Activated B cell treated with CpG ODN at 0.5 μM for 24 hours (primary cell): ENCODE data around the gene DEPP1. TPM values are rescaled to one million over a fixed set of nuclear protein-coding genes. Genes with fewer than 3 reads are reported as not detected.

Experiments
- ATAC-seq: fragments of 200-7000 bp; cut with Tn5 transposase; one replicate; pipeline ENCODE4 v1.10.0; 2021; ENCODE audit warnings: low read depth, mild to moderate bottlenecking, moderate library complexity
- CTCF ChIA-PET: fragments of 350-600 bp; sonication (Branson Sonifier 250); formaldehyde crosslinking; loops from one replicate; lab custom pipeline; 2021; ENCODE audit warnings: antibody characterized with exemption; lab: Charles Lee
- POLR2A ChIA-PET: fragments of 350-600 bp; sonication (Branson Sonifier 250); formaldehyde crosslinking; loops from one replicate; lab custom pipeline; 2021; ENCODE audit warnings: antibody characterized with exemption; lab: Charles Lee
- DNase-seq: peaks from one replicate; pipeline ENCODE4 v3.0.0; 2022
- H3K27ac Mint-ChIP-seq: one replicate; pipeline ENCODE4 v1.8.0; 2020; ENCODE audit warnings: mixed read lengths
- H3K27me3 Mint-ChIP-seq: one replicate; pipeline ENCODE4 v1.8.0; 2021; ENCODE audit warnings: mixed read lengths
- H3K36me3 Mint-ChIP-seq: one replicate; pipeline ENCODE4 v1.8.0; 2021; ENCODE audit warnings: low read depth, mixed read lengths
- H3K4me1 Mint-ChIP-seq: one replicate; pipeline ENCODE4 v1.8.0; 2021; ENCODE audit warnings: mixed read lengths
- H3K4me3 Mint-ChIP-seq: one replicate; pipeline ENCODE4 v1.8.0; 2020; ENCODE audit warnings: mild to moderate bottlenecking, mixed read lengths
- H3K9me3 Mint-ChIP-seq: one replicate; pipeline ENCODE4 v1.8.0; 2020; ENCODE audit warnings: mixed read lengths
- CTCF ChIP-seq: fragments of 200-600 bp; IDR thresholded peaks from one replicate; pipeline ENCODE4 v1.8.0; 2022; ENCODE audit warnings: antibody characterized with exemption, mild to moderate bottlenecking
- intact Hi-C: fragments of 100-400 bp; cut with micrococcal nuclease; formaldehyde crosslinking; loops from one replicate; pipeline ENCODE4 v1.15.1; 2024
- total RNA-seq: library from RNA; stranded (reverse); gene quantifications from 2 replicates; pipeline ENCODE4 v1.2.3, GENCODE V29; 2022

The DEPP1 gene
- total RNA-seq, 1 donor from 2014 or later: 0.11 TPM

GRCh38 chr10:44937196-44938005, 41.2 kb downstream of the DEPP1 start:
- Mint-ChIP-seq H3K9me3 (no peaks in the 10 kb centered on the region), H3K27me3 (no peaks in the 10 kb centered on the region), H3K27ac (no peak overlapping the region), H3K4me1 (no peaks in the 10 kb centered on the region), H3K4me3 (no peak overlapping the region), H3K36me3 (no peaks in the 10 kb centered on the region)
- CTCF ChIA-PET: no interaction called here
- ATAC-seq (no peak), DNase-seq (no peak)
- TF ChIP-seq CTCF: no peak
- intact Hi-C loops: no loop called here
- POLR2A ChIA-PET: interaction anchor here (0.8 kb wide), 1 partner anchor 10 kb away, joined by 4 read pairs; no protein-coding TSS in a partner anchor

DNA sequence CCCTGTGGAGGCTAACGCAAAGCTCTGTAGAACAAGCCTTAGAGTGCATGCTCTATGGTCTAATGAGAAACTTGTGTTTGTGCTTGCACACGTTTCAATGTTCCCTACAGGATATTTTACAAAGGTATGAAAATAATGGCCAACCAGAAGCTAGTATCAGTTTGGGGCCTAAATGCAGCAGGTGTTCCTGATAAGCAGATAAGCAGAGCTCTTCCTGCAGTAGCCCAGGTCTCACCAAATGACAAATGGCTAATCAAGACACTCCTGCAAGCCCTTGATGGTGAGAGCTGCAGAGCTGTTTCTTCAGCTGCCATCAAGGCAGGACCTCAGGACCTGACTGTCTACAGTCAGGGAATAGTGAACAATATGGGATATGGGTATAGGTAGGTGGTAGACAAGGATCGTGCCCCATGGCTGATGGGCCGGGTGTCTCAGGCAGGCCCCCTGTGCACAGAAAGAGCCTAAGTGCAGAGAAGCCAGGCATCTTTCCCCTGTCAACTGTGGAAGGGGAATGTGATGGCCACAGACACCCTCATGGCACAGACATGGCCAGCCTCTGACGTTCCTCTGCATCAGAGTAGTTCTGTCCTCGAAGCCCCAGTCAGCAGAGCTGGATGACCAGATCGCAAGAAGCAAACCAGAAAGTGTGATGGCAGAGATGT, 42.2 kb downstream of the DEPP1 start:
- no peaks in the 10 kb centered on the region for H3K9me3 Mint-ChIP-seq
- intact Hi-C loops: no loop called here
- no peak for TF ChIP-seq CTCF
- H3K27me3 Mint-ChIP-seq: no peaks in the 10 kb centered on the region
- ChIA-PET CTCF (no interaction called here), POLR2A (no interaction called here)
- DNase-seq (no peak), ATAC-seq (no peak)
- H3K4me1 Mint-ChIP-seq: no peaks in the 10 kb centered on the region
- no peak overlapping the region for H3K4me3 Mint-ChIP-seq
- H3K27ac Mint-ChIP-seq: no peak overlapping the region
- H3K36me3 Mint-ChIP-seq: no peaks in the 10 kb centered on the region

- Mint-ChIP-seq H3K27me3 (no peaks in the 10 kb centered on the region), H3K4me1 (no peaks in the 10 kb centered on the region), H3K9me3 (no peaks in the 10 kb centered on the region), H3K4me3 (no peak overlapping the region), H3K36me3 (no peaks in the 10 kb centered on the region), H3K27ac (no peak overlapping the region)
- intact Hi-C loops: no loop called here
- CTCF ChIA-PET: interaction anchor here (1.5 to 4.0 kb wide), 2 partner anchors 11 to 43 kb away, joined by 3 to 26 read pairs; partner anchors contain the start of gene DEPP1
- TF ChIP-seq CTCF: no peak
- DNase-seq: no peak
- ATAC-seq: no peak
- POLR2A ChIA-PET: no interaction called here
Measured at GRCh38 chr10:44935966-44936295, 42.7 kb downstream of the DEPP1 start.

DNA sequence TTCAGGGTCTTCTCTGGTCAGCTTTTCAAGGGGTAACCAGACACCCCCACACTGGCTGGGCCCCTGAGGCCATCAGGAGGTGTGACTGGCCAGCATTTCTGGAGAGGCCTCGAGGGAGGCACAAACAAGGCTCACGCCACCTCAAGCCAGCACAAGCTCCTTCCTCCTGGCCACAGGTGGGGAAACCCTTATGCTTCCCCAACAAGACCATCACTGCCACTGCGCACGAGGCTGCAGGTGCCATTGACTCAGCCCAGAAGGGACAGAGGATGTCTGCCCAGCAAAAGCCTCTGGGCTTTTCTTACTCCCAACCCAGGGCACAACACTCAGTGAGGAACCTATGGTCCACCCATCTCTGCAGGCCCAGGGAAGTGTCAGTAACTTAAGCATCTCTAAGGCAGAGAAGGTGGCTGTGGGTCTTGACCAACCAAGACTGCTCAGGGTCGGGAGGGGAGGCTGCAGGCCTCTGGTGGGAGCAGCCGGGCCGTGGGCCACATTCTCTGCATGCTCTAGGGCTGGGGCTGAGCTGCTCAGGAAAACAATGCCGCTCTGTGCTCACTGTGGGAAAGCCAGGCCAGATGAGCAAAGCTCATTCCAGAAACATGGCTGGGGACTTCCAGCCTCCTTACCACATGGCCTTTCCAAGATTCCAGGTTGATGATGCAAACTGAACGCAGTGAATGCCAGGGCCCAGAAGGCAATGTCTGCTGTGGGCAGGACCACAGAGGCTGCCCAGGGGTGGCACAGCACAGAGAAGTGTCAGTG, 43.2 kb downstream of the DEPP1 start:
- ChIA-PET POLR2A (no interaction called here), CTCF (interaction anchor here (1.4 to 4.6 kb wide), 4 partner anchors 12 to 43 kb away, joined by 3 to 60 read pairs (median 14); partner anchors contain the start of gene DEPP1)
- ATAC-seq (no peak), DNase-seq (no peak)
- TF ChIP-seq CTCF: no peak
- Mint-ChIP-seq H3K27me3 (no peaks in the 10 kb centered on the region), H3K4me3 (no peak overlapping the region), H3K36me3 (no peaks in the 10 kb centered on the region), H3K4me1 (no peaks in the 10 kb centered on the region), H3K9me3 (no peaks in the 10 kb centered on the region), H3K27ac (no peak overlapping the region)
- intact Hi-C loops: no loop called here
